DND-41 (cell line): Measurements from ENCODE around the gene SMAD5.

Experiments
- ATAC-seq: fragments of 200-7000 bp; cut with Tn5 transposase; 3 replicates; pipeline ENCODE4 v1.9.1; 2021; ENCODE audit warnings: low read depth; ENCODE audit not compliant: insufficient read depth
- DNase-seq: peaks from one replicate; pipeline ENCODE4 v3.0.0-alpha.2; 2020
- H2AFZ ChIP-seq: 2 replicates; pipeline ENCODE4 v1.6.0; 2012; ENCODE audit warnings: low read depth, low read length
- H3K27ac ChIP-seq: 2 replicates; pipeline ENCODE4 v1.5.1; 2012; ENCODE audit warnings: low read length, inconsistent platforms
- H3K27me3 ChIP-seq: fragments of 200-600 bp; sonication (generic); 2 replicates; pipeline ENCODE4 v1.6.0; 2012; ENCODE audit warnings: low read length, mild to moderate bottlenecking, inconsistent platforms; ENCODE audit not compliant: insufficient read depth, poor library complexity
- H3K36me3 ChIP-seq: 2 replicates; pipeline ENCODE4 v1.5.1; 2012; ENCODE audit warnings: low read length, inconsistent platforms; ENCODE audit not compliant: insufficient read depth
- H3K4me1 ChIP-seq: 2 replicates; pipeline ENCODE4 v1.5.1; 2012; ENCODE audit warnings: mild to moderate bottlenecking, low read length; ENCODE audit not compliant: insufficient read depth
- H3K4me2 ChIP-seq: 2 replicates; pipeline ENCODE4 v1.6.0; 2012; ENCODE audit warnings: mild to moderate bottlenecking, moderate library complexity, low read length, inconsistent platforms; ENCODE audit not compliant: insufficient read depth
- H3K4me3 ChIP-seq, 2 experiments: fragments of 200-600 bp in 1 of 2; shearing (Covaris generic) in 1 of 2; 2 replicates each; pipeline ENCODE4 v1.5.1; 2012 to 2016; ENCODE audit warnings: inconsistent platforms in 2 of 2, low read length in 2 of 2, mild to moderate bottlenecking in 2 of 2, low read depth in 1 of 2, moderate library complexity in 1 of 2
- H3K79me2 ChIP-seq: 2 replicates; pipeline ENCODE4 v1.6.0; 2012; ENCODE audit warnings: low read length, inconsistent platforms; ENCODE audit not compliant: insufficient read depth
- H3K9ac ChIP-seq: 2 replicates; pipeline ENCODE4 v1.6.0; 2012; ENCODE audit warnings: low read depth, mild to moderate bottlenecking, inconsistent platforms, low read length, moderate library complexity
- H3K9me3 ChIP-seq: 2 replicates; pipeline ENCODE4 v1.5.1; 2012; ENCODE audit warnings: low read length, moderate library complexity, mild to moderate bottlenecking, inconsistent platforms; ENCODE audit not compliant: insufficient read depth, severe bottlenecking
- H4K20me1 ChIP-seq: 2 replicates; pipeline ENCODE4 v1.6.0; 2012; ENCODE audit warnings: low read length; ENCODE audit not compliant: insufficient read depth
- EZH2 ChIP-seq: IDR thresholded peaks from 3 replicates; pipeline ENCODE4 v1.6.1; 2012; ENCODE audit warnings: borderline replicate concordance, low read depth, mild to moderate bottlenecking, moderate library complexity, low read length, inconsistent platforms; ENCODE audit not compliant: severe bottlenecking
- TF ChIP-seq, protein P1 (sequence below): IDR thresholded peaks from 2 replicates; pipeline ENCODE4 v1.5.1; 2012; ENCODE audit warnings: borderline replicate concordance, low read length, moderate library complexity, mild to moderate bottlenecking; ENCODE audit not compliant: poor library complexity, severe bottlenecking; ENCODE audit errors: extremely low read depth

Gene SMAD5

GRCh38 chr5:136193322-136193935, 60.8 kb downstream of the SMAD5 start:
- Histone ChIP-seq H3K36me3 (no peaks in the 10 kb centered on the region), H4K20me1 (no peaks in the 10 kb centered on the region), H3K27ac (no peak overlapping the region), H3K9ac (no peak overlapping the region), H3K27me3 (no peaks in the 10 kb centered on the region), H3K9me3 (no peaks in the 10 kb centered on the region), H3K4me1 (no peaks in the 10 kb centered on the region), H2AFZ (no peak overlapping the region), H3K4me2 (no peak overlapping the region), H3K4me3 (no peak overlapping the region), H3K79me2 (no peaks in the 10 kb centered on the region)
- ATAC-seq (no peak), DNase-seq (no peak)
- no peak for TF ChIP-seq EZH2
- TF ChIP-seq, protein P1, sequence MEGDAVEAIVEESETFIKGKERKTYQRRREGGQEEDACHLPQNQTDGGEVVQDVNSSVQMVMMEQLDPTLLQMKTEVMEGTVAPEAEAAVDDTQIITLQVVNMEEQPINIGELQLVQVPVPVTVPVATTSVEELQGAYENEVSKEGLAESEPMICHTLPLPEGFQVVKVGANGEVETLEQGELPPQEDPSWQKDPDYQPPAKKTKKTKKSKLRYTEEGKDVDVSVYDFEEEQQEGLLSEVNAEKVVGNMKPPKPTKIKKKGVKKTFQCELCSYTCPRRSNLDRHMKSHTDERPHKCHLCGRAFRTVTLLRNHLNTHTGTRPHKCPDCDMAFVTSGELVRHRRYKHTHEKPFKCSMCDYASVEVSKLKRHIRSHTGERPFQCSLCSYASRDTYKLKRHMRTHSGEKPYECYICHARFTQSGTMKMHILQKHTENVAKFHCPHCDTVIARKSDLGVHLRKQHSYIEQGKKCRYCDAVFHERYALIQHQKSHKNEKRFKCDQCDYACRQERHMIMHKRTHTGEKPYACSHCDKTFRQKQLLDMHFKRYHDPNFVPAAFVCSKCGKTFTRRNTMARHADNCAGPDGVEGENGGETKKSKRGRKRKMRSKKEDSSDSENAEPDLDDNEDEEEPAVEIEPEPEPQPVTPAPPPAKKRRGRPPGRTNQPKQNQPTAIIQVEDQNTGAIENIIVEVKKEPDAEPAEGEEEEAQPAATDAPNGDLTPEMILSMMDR = no peak

DNA sequence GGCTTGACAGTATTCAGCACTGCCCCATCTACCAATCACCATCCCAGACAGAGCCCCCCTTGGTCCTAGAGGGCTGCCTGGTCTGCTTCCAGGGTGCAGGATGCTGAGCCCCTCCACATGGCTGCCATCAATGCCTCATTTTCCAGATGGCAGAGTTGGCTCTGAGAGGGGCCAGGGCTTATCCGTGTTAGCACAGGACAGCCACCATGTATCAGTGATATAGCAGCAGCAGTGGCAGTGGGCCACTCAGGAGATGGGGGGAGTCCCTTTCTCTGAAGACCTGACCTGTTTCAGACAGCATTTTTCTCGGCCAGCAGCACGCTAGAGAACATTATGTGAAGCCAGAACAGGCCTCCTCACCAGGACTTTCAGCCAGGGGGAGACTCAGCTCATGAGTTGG, 61.9 kb downstream of the SMAD5 start:
- ATAC-seq (no peak), DNase-seq (no peak)
- Histone ChIP-seq H3K9me3 (no peaks in the 10 kb centered on the region), H3K36me3 (no peaks in the 10 kb centered on the region), H4K20me1 (no peaks in the 10 kb centered on the region), H3K27me3 (no peaks in the 10 kb centered on the region), H3K4me2 (no peak overlapping the region), H3K4me1 (no peaks in the 10 kb centered on the region), H3K9ac (no peak overlapping the region), H2AFZ (no peak overlapping the region), H3K79me2 (no peaks in the 10 kb centered on the region), H3K4me3 (no peak overlapping the region), H3K27ac (no peak overlapping the region)
- TF ChIP-seq, protein P1 = no peak
- TF ChIP-seq EZH2 = no peak

DNA sequence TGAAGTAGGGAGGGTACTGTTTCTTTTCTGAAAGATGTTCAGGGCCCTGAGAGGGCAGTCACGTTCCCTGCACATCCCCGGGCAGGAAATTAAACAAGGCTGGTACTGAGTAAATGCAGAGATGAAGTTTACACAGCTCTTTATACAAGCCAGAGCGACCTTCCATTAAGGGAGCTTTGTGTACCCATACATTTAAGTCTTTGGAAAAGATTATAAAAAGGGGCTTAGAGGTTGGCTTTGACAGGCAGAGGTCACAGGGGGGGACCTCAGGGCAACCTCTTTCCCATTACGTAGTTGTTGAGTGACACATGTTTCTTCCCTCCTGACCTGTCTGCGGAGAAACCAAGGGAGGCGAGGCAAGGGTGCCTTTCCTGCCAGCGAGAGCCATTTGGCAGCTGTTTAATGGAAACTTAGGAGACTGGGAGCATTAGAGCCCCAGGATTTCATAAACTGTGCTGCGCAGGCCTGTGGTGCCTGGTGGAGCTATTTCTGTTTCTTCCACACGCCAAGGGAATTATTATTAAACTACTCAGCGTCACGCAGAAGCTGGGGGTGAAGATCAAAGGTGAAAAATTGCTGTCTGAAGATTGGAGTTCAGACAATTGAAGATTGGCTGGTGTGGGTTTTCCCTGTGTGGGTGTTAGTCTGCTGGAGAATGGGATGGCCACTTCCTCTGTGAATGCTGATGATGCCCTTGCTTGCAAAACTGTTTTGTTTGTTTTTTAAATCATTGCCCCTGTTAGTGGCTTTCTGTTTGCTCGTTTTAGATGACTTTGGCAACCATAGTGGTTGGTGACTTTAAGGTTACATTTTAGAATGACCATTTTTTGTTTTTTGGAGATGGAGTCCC, 63.6 kb downstream of the SMAD5 start:
- Histone ChIP-seq H4K20me1 (no peaks in the 10 kb centered on the region), H3K4me3 (no peak overlapping the region), H3K4me2 (no peak overlapping the region), H2AFZ (no peak overlapping the region), H3K36me3 (no peaks in the 10 kb centered on the region), H3K9ac (no peak overlapping the region), H3K27ac (no peak overlapping the region), H3K27me3 (peaks cover 7% of the 10 kb centered on the region), H3K9me3 (no peaks in the 10 kb centered on the region), H3K4me1 (no peaks in the 10 kb centered on the region), H3K79me2 (no peaks in the 10 kb centered on the region)
- TF ChIP-seq, protein P1 = no peak
- TF ChIP-seq EZH2 = no peak
- no peak for DNase-seq
- no peak for ATAC-seq
